ENCODE measurements around the gene KCNJ14. TPM values are rescaled to one million over a fixed set of nuclear protein-coding genes. Genes with fewer than 3 reads are reported as not detected.

Gene KCNJ14
- polyA plus RNA-seq, 1 of the 3 experiments (the other 2 are of a cell fraction), result 1.2 TPM

DNA sequence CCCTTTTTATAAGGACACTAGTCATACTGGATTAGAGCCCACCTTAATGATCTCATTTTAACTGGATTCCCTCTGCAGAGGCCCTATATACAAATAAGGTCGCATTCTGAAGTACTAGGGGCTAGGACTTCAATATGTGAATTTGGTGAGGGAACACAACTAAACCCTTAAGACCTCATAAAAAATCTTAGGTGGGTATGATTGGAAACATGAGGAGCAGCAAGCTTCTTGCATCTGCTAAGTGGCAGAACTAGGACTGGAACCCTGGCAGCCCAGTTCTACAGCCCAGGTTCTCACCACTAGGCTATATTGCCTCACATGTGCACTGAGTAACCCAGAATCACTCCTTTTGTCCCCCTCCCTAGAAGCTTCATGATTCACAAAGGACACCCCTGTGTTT, 26.7 kb upstream of the KCNJ14 start:
- DNase-seq, result no peak
- Histone ChIP-seq H3K4me2 (no peak overlapping the region), H2AFZ (ENCODE audit: low read depth) (no peak overlapping the region), H3K4me3 (ENCODE audit: low read depth in 2 of 2, low read length in 1 of 2) (no peak overlapping the region), H3K36me3 (replicated peaks in 1 of 2; ENCODE audit: control insufficient read depth in 1 of 2, insufficient read depth in 2 of 2, low read length in 1 of 2) (peaks cover 0 to 5% of the 10 kb centered on the region in 2 experiments), H3K9me2 (no peaks in the 10 kb centered on the region), H3F3A (replicated peaks; ENCODE audit: insufficient read depth) (peaks cover 9% of the 10 kb centered on the region), H3K79me2 (ENCODE audit: insufficient read depth) (no peaks in the 10 kb centered on the region), H3K27me3 (ENCODE audit: insufficient read depth) (no peaks in the 10 kb centered on the region), H3K9ac (no peak overlapping the region), H3K4me1 (ENCODE audit: control insufficient read depth in 1 of 2, insufficient read depth in 2 of 2, low read depth in 1 of 2, low read length in 1 of 2) (peaks cover 0 to 4% of the 10 kb centered on the region in 2 experiments; a peak in 1 of 4 replicates), H3K9me3 (no peaks in the 10 kb centered on the region), H3K27ac (ENCODE audit: low read depth in 2 of 2, low read length in 1 of 2) (no peak overlapping the region), H4K20me1 (ENCODE audit: insufficient read depth) (no peaks in the 10 kb centered on the region)
- ChIA-PET CTCF (interaction anchor here (1.1 to 1.2 kb wide), 2 partner anchors 9 to 37 kb away, joined by 3 to 5 read pairs; partner anchors contain the start of gene KDELR1), POLR2A (no interaction called here)
- 100% methylated on average over 1 of the region's 1 CpG for WGBS (ENCODE audit: low lambda C conversion rate)
- TF ChIP-seq SMC3 (IDR thresholded peaks at IDR 0.05; ENCODE audit: low read depth, low read length) (no peak), ELF1 (IDR thresholded peaks at IDR 0.05) (no peak), RAD21 (IDR thresholded peaks at IDR 0.05; ENCODE audit: low read length) (no peak), RFX5 (IDR thresholded peaks at IDR 0.05; ENCODE audit: low read length) (no peak), REST (IDR thresholded peaks at IDR 0.05; ENCODE audit: low read depth, low read length) (no peak), RXRA (IDR thresholded peaks at IDR 0.05; ENCODE audit: borderline replicate concordance, low read depth) (no peak), GATA2 (CRISPR knock-in tag; IDR thresholded peaks at IDR 0.05) (no peak), TAF1 (IDR thresholded peaks at IDR 0.05; ENCODE audit: borderline replicate concordance, low read depth, low read length) (no peak), FOXJ3 (CRISPR knock-in tag; IDR thresholded peaks at IDR 0.05) (no peak), NFIC (IDR thresholded peaks at IDR 0.05; ENCODE audit: borderline replicate concordance) (no peak), MXI1 (IDR thresholded peaks at IDR 0.05; ENCODE audit: low read depth, low read length) (no peak)
- TF ChIP-seq, protein P1, sequence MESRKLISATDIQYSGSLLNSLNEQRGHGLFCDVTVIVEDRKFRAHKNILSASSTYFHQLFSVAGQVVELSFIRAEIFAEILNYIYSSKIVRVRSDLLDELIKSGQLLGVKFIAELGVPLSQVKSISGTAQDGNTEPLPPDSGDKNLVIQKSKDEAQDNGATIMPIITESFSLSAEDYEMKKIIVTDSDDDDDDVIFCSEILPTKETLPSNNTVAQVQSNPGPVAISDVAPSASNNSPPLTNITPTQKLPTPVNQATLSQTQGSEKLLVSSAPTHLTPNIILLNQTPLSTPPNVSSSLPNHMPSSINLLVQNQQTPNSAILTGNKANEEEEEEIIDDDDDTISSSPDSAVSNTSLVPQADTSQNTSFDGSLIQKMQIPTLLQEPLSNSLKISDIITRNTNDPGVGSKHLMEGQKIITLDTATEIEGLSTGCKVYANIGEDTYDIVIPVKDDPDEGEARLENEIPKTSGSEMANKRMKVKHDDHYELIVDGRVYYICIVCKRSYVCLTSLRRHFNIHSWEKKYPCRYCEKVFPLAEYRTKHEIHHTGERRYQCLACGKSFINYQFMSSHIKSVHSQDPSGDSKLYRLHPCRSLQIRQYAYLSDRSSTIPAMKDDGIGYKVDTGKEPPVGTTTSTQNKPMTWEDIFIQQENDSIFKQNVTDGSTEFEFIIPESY (IDR thresholded peaks at IDR 0.05; ENCODE audit: borderline replicate concordance, low read depth), result no peak
- TF ChIP-seq, protein P2, sequence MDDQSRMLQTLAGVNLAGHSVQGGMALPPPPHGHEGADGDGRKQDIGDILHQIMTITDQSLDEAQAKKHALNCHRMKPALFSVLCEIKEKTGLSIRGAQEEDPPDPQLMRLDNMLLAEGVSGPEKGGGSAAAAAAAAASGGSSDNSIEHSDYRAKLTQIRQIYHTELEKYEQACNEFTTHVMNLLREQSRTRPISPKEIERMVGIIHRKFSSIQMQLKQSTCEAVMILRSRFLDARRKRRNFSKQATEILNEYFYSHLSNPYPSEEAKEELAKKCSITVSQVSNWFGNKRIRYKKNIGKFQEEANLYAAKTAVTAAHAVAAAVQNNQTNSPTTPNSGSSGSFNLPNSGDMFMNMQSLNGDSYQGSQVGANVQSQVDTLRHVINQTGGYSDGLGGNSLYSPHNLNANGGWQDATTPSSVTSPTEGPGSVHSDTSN (IDR thresholded peaks at IDR 0.05), result no peak

Data from SK-N-SH (cell line).